ENCODE data around the gene DNAH14.
"Not testable (repeated sequence)": the region's sequence is repeated elsewhere in the genome, so short reads cannot be mapped to it uniquely, and the experiment has no call there.

The DNAH14 gene

DNA sequence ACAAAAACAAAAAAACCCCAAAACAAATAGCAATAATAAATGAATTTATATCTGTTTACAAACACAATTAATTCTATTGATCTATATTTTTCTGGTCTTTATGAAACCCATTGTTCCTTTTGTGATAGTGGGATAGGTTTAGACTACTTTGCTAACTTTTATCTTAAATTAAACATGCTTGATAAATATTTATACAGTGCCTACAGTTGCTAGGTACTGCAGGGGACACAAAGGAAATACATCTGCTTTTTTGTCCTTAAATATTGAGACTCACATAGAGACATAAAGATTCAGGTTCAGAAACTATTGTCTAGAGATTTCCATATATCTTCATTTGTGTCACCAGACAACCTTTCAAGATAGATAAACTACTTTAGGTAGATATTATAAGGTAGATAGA lies 8.5 kb upstream of the DNAH14 start:
- no peak for DNase-seq (ENCODE audit: low read depth in 2 of 3, low spot score in 2 of 3)

DNA sequence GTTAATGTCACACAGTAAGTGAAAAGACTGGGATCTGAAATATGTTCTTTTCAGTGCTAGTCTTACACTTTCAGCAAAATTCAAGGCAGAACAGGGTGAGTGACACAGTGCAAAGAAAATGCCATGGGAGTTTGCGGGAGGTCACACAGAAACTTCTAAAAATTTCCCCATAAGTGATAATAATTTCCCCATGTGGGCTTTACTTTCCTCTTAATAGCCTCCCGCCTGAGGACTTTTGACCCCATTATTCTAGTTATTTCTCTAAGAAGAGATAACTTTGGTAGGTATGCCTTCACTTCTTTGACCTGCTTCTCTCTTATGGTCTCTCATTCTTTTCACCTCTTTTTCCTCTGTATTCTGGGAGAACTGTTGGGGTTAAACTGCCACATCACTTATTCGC lies 8.1 kb upstream of the DNAH14 start:
- no peak for DNase-seq (ENCODE audit: low read depth in 2 of 3, low spot score in 2 of 3)

GRCh38 chr1:224922404-224923164 lies 6.9 kb upstream of the DNAH14 start:
- DNase-seq (ENCODE audit: low read depth in 2 of 3, low spot score in 2 of 3), result no peak

GRCh38 chr1:224923726-224924125 lies 5.7 kb upstream of the DNAH14 start:
- DNase-seq (ENCODE audit: low read depth in 2 of 3, low spot score in 2 of 3), result no peak

- DNase-seq (ENCODE audit: low read depth in 2 of 3, low spot score in 2 of 3), result not testable (repeated sequence)
Measured at GRCh38 chr1:224927631-224928030, 1.8 kb upstream of the DNAH14 start.

DNA sequence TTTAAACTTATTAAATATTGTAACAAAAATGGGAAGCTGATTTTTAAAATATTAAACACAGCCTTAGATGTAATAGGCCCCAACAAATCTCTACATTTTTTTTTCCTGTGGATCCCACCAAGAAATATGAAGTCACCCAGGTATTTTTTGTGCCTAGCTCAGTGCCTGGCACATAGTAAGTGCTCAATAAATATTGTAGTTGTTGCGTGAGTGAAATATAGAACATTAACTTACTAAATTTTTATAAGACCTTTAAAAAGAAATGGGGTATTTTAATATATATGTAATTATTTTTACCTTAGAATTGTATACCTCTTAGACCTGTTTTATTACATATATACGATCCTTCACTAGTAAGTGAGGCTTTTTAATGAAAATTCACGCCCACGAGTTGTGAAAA lies 569 bp upstream of the DNAH14 start:
- DNase-seq (ENCODE audit: low read depth in 2 of 3, low spot score in 2 of 3), result no peak

- no peak for DNase-seq (ENCODE audit: low read depth in 2 of 3, low spot score in 2 of 3)
Measured at GRCh38 chr1:224931605-224932004, 2.1 kb downstream of the DNAH14 start.

DNA sequence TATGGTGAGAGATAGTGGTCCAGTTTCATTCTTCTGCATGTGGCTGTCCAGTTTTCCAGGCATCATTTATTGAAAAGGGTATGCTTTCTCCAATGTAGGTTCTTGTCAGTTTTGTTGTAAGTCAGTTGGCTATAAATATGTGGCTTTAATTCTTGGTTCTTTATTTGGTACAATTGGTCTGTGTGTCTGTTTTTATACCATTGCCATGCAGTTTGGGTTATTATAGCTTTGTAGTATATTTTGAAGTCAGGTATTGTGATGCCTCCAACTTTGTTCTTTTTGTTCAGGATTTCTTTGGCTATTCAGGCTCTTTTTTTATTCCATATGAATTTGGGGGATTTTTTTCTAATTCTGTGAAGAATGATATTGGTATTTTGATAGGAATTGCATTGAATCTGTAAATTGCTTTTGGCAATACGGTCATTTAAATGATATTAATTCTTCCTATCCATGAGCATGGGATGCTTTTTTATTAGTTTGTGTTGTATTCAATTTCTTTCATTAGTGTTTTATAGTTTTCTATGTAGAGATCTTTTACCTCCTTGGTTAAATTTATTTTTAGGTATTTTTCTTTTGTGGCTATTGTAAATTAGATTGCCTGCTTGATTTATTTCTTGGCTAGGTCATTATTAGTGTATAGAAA lies 3.3 kb downstream of the DNAH14 start:
- DNase-seq (ENCODE audit: low read depth in 2 of 3, low spot score in 2 of 3), result no peak

GRCh38 chr1:224933584-224933983 lies 4.1 kb downstream of the DNAH14 start:
- no peak for DNase-seq (ENCODE audit: low read depth in 2 of 3, low spot score in 2 of 3)

DNA sequence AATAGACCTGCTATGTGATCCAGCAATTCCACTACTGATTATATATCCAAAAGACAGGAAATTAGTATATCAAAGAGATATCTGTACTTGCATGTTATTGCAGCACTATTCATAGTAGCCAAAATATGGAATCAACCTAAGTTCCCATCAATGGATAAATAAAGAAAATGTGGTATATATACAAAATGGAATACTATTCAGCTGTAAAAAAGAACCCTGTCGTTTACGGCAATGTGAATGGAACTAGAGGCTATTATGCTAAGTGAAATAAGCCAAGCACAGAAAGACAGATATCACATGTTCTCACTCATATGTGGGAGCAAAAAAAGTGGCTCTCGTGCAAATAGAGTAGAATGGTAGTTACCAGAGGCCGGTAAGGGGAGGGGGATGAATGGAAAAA lies 9.2 kb downstream of the DNAH14 start:
- DNase-seq (ENCODE audit: low read depth in 2 of 3, low spot score in 2 of 3), result no peak

DNA sequence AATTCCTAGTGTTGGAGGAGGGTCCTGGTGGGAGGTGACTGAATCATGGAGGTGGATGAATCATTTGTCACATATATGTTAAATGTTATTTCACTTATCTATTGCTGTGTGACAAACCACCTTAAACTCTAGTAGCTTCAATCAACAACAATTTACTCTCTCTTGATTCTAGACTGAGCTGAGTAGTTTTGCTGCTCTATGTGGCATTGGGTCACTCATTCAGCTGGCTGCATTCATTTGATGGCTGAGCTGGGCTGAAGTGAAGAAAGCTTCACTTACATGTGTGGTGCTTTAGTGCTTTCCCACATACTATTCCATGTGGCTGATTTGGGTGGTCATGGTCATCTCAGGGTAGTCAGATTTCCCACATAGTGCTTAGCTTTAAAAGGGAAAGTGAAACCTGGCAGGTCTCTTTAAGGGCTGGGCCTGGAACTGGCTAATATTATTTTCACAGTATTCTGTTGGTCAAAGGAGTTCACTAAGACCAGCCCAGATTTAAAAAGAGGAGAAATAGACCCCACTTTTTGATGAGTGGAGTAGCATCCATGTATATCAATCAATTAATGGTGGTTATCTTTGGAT lies 10.5 kb downstream of the DNAH14 start:
- no peak for DNase-seq (ENCODE audit: low read depth in 2 of 3, low spot score in 2 of 3)

GRCh38 chr1:224940735-224941134 lies 11.3 kb downstream of the DNAH14 start:
- not testable (repeated sequence) for DNase-seq (ENCODE audit: low read depth in 2 of 3, low spot score in 2 of 3)

- DNase-seq (ENCODE audit: low read depth in 2 of 3, low spot score in 2 of 3), result not testable (repeated sequence)
Measured at GRCh38 chr1:224945651-224946348, 16.3 kb downstream of the DNAH14 start.

DNA sequence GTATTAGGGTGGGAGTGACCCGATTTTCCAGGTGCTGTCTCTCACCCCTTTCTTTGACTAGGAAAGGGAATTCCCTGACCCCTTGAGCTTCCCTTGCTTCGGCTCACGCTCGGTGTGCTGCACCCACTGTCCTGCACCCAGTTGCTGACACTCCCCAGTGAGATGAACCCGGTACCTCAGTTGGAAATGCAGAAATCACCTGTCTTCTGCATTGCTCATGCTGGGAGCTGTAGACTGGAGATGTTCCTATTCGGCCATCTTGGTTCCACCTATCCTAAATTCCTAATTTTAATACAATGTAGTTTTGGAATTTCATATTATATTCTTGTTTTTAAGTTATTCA lies 16.8 kb downstream of the DNAH14 start:
- not testable (repeated sequence) for DNase-seq (ENCODE audit: low read depth in 2 of 3, low spot score in 2 of 3)

GRCh38 chr1:224957696-224958095 lies 28.2 kb downstream of the DNAH14 start:
- no peak for DNase-seq (ENCODE audit: low read depth in 2 of 3, low spot score in 2 of 3)

DNA sequence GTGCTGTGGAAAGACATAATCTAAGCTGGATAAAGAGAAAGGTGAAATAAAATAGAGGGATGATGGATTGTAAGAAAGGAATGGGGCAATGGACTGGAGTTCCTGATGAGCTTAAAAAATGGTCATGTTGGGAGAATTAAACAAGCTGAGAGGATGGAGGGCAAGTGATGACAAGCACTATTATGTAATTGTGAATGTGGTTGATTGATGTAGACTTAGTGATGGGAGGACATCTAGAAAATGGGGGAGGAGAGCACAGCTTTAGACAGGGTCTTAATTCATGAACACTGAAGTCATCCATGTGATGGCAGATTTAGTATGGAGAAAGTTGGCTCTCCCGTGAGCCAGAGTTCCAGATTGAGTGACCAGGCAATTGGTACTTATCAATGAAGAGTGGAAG lies 29.0 kb downstream of the DNAH14 start:
- no peak for DNase-seq (ENCODE audit: low read depth in 2 of 3, low spot score in 2 of 3)

GRCh38 chr1:224959115-224959514 lies 29.6 kb downstream of the DNAH14 start:
- no peak for DNase-seq (ENCODE audit: low read depth in 2 of 3, low spot score in 2 of 3)

GRCh38 chr1:224959656-224960055 lies 30.2 kb downstream of the DNAH14 start:
- DNase-seq (ENCODE audit: low read depth in 2 of 3, low spot score in 2 of 3), result no peak

DNA sequence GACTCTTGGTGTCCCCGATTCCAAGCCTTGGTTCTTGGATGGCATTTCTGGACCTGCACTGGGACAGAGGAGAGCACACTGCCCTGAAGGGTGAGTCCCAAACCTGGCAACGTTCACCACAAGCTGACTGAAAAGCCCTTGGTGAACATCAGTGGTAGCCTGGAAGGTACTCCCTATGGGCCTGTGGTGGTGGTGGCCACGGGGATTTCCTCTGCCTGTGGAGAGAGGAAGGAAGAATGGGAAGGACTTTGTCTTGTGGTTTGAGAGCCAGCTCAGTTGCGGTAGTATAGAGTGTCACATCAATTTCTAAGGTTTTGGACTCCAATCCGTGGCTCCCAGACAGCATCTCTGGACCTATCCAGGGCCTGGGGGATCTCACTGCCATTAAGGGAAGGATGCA lies 50.7 kb downstream of the DNAH14 start:
- no peak for DNase-seq (ENCODE audit: low read depth in 2 of 3, low spot score in 2 of 3)

DNA sequence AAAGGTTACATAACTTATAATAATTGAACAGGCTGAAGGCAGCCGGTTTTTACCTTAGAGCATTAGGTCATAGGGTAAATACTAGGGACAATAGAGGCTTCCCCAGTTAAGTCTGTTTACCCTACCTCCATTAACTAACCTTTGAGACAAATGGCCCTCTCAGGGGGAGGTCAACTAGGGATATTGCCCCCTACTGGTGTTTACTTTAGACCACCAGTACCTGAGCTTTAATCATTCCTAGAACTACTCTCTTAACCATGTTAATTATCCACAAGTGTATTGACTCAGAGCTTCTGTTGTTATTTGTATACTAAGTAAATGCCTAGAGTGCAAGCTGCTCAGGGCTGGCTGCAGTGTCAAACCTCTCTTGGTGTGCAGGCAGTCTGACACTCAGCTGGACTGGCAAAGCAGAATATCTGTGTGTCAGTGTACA lies 52.5 kb downstream of the DNAH14 start:
- not testable (repeated sequence) for DNase-seq (ENCODE audit: low read depth in 2 of 3, low spot score in 2 of 3)

DNA sequence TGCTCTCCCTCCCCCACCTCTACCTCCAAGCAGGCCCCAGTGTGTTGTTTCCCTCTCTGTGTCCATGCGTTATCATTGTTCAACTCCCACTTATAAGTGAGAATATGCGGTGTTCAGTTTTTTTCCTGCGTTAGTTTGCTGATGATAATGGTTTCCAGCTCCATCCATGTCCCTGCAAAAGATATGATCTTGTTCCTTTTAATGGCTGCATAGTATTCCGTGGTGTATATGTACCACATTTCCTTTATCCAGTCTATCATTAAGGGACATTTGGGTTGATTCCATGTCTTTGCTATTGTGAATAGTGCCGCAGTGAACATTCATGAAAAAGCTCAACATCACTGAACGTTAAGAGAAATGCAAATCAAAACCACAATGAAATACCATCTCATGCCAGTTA lies 58.6 kb downstream of the DNAH14 start:
- no peak for DNase-seq (ENCODE audit: low read depth in 2 of 3, low spot score in 2 of 3)

- DNase-seq (ENCODE audit: low read depth in 2 of 3, low spot score in 2 of 3), result no peak
Measured at GRCh38 chr1:224989615-224990014, 60.1 kb downstream of the DNAH14 start.

Measured in activated CD8-positive, alpha-beta memory T cell treated with anti-CD3 and anti-CD28 coated beads for 48 hours (primary cell).